ENCODE results near the gene PSMG1.
A peak's percentile ranks its signal among the peaks of the same experiment; 100 is the strongest.

PSMG1 gene

DNA sequence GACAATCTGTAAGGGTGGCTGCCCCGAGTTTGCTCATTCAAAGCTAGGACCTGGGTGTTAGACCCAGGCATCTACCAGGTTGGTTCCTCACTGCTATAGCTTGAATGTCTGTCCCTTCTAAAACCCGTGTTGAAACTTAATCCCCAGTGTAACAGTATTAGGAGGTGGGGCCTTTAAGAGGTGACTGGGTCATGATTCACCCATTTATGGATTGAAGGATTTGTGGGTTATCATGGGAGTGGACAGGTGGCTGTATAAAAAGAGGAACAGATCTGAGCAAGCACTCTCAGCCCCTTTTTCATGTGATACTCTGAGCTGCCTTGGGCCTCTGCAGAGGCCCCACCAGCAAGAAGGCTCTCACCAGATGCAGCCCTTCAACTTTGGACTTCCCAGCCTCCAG lies 29.4 kb downstream of the PSMG1 start:
- DNase-seq = no peak

GRCh38 chr21:39153373-39153772 lies 29.9 kb downstream of the PSMG1 start:
- DNase-seq = peak; percentile 73

- DNase-seq = no peak
These were observed 31.0 kb downstream of the PSMG1 start for GRCh38 chr21:39152271-39152670.

- no peak for DNase-seq
These were observed 32.4 kb downstream of the PSMG1 start for GRCh38 chr21:39150877-39151276.

DNA sequence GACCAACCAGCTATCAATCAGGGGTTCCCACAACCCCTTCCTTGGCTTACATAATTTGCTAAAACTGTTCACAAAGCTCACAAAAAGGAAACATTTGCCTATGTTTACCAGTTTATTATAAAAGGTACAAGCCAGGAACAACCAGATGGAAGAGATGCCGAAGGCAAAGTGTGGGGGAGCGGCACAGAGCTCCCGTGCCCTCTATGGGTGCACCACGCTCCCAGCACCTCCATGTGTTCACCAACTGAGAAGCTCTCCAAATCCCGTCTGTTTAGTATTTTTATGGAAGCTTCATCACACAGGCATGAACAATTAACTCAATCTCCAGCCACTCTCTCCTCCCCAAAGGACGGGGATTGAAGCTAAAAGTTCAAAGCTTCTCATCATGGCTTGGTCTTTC lies 32.9 kb downstream of the PSMG1 start:
- no peak for DNase-seq

GRCh38 chr21:39149882-39150281 lies 33.4 kb downstream of the PSMG1 start:
- DNase-seq = no peak

DNA sequence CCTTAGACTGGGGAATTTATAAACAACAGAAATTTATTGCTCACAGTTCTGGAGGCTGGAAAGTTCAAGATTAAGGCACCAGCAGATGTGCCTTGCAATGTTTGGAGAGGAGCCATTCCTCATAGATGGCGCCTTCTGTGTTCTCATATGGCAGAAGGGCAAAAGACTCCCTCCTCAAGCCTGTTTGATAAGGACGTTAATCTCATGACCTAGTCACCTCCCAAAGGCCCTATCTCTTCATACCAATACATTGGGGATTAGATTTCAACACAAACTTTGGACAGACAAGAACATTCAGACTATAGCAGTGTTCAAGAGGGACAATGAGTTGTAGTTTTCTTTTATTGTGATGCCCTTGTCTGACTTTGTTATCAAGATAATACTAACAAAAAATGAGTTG lies 34.3 kb downstream of the PSMG1 start:
- DNase-seq = peak; percentile 84

GRCh38 chr21:39144191-39144590 lies 39.1 kb downstream of the PSMG1 start:
- DNase-seq = no peak

DNA sequence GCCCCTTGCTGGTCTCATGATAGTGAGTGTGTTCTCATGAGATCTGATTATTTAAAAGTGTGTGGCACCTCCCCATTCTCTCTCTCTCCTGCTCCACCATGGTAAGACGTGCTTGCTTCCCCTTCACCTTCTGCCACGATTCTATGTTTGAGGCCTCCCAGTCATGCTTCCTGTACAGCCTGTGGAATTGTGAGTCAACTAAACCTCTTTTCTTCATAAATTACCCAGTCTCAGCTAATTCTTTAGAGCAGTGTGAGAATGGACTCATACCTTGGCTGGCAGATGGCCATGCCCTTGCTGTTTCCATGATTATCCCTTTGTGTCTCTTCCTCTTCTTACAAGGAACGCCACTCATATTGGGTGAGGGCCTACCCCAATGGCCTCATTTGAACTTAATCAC lies 40.3 kb downstream of the PSMG1 start:
- DNase-seq = no peak

DNA sequence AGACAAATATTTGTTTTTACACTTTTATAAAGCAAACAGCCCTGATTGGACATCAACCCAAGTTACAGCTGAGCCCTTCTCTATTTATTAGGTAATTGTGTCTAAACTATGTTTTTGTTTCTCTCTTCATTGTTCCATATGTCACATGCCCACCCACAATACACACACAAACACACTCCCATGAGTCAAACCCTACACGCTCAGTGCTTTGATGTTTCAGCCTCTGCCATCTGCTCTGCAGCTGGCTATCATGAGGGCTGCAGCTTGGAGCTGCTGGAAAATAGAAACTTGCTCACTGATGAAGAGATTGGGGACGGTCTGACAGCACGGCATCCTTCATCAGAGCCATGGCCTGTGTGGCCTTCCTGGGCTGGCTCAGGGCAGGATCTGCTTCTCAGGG lies 41.7 kb downstream of the PSMG1 start:
- DNase-seq = peak; percentile 28

GRCh38 chr21:39137248-39138178 lies 45.7 kb downstream of the PSMG1 start:
- DNase-seq = peak; percentile 84

DNA sequence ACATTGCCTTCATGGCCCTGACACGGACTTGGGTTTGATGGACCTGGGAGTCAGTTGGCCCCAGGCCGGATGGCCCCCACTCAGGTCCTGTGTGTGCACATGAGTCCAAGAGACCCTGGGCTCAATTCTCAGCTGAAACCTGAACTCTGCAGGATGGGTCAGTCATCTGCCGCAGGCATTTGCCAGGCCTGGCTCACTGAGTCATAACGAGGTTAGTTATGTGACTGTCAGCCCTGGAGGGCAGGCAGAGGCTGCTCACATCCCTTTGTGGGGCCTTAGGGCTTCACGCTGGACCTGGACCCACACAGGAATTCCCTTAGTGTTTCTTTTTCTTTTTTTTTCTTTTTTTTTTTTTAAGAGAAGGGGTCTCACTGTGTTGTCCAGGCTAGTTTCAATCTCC lies 46.5 kb downstream of the PSMG1 start:
- DNase-seq = no peak

GRCh38 chr21:39136138-39136537 lies 47.1 kb downstream of the PSMG1 start:
- peak; percentile 84 for DNase-seq

GRCh38 chr21:39134288-39134810 lies 48.9 kb downstream of the PSMG1 start:
- DNase-seq = no peak

- DNase-seq = no peak
These were observed 51.0 kb downstream of the PSMG1 start for GRCh38 chr21:39132248-39132647.

GRCh38 chr21:39131791-39132190 lies 51.5 kb downstream of the PSMG1 start:
- no peak for DNase-seq

DNA sequence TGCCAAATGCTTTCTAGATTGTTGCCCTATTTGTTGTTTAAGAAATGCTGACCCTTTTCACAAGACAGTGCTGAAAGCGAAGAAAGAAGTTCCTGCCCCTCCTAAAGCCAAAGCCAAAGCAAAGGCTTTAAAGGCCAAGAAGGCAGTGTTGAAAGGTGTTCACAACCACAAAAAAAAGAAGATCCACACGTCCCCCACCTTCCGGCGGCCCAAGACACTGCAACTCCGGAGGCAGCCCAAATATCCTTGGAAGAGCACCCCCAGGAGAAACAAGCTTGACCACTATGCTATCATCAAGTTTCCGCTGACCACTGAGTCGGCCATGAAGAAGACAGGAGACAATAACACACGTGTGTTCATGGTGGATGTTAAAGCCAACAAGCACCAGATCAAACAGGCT lies 55.7 kb downstream of the PSMG1 start:
- no peak for DNase-seq

- DNase-seq = no peak
These were observed 56.8 kb downstream of the PSMG1 start for GRCh38 chr21:39126486-39126806.

DNA sequence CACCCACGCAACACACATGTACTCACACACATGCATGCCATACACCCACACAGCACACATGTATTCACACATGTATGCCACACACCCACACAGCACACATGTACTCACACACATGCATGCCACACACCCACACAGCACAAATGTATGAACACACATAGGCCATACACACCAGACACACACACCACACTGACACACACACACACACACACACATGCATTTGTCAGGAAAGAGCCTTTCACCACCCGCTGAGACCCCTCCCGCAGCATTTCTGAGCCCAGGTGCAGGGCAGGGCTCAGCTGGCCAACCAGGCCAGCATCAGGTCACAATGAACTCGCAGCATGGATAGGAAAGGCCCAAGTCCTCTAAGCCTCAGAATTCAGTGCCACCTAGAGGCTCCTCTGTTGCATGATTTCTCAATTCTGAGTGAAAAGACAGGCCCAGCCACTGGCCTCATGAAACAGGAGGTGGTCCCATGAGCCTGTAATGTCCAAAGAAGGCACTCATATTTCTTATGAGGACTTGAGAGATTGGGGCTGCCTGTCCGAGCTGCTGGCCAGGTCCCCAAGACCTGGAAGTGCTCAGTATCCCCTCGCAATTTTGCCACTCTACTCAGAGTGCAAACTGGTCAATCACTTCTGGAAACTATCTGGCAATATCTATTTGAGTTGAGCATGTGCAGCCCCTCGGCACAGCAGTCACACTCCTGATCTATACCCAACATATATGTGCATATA lies 57.3 kb downstream of the PSMG1 start:
- peak; percentile 93 for DNase-seq
